GM12878 (cell line): ENCODE results near the gene CACNA1H. TPM values are rescaled to one million over a fixed set of nuclear protein-coding genes. Genes with fewer than 3 reads are reported as not detected.
"Not testable (repeated sequence)": the region's sequence is repeated elsewhere in the genome, so short reads cannot be mapped to it uniquely, and the experiment has no call there.

Experiments used
- ATAC-seq: fragments of 200-7000 bp; cut with Tn5 transposase; 3 replicates; pipeline ENCODE4 v1.9.1; 2020; ENCODE audit warnings: mild to moderate bottlenecking, moderate library complexity
- BruUV-seq: library from RNA; stranded (reverse); fragments of 400-500 nt; replicated peaks from 2 replicates; lab custom pipeline; 2021; lab: Mats Ljungman, UMichigan
- CTCF ChIA-PET: fragments of 300-600 bp; sonication (Branson Sonifier 250); formaldehyde crosslinking; extraction: SDS; loops from one replicate; lab custom pipeline; 2021; ENCODE audit warnings: inconsistent platforms; lab: Yijun Ruan, JAX
- POLR2A ChIA-PET: fragments of 350-600 bp; formaldehyde crosslinking; extraction: SDS; loops from one replicate; lab custom pipeline; 2021; ENCODE audit warnings: inconsistent platforms; lab: Charles Lee
- RAD21 ChIA-PET: fragments of 300-600 bp; sonication (Branson Sonifier 250); formaldehyde crosslinking; loops from one replicate; lab custom pipeline; 2023; ENCODE audit warnings: antibody characterized with exemption; ENCODE audit not compliant: unreplicated experiment; lab: Charles Lee
- SMC1A ChIA-PET: fragments of 300-600 bp; sonication (Branson Sonifier 250); formaldehyde crosslinking; loops from one replicate; lab custom pipeline; 2023; ENCODE audit not compliant: unreplicated experiment, uncharacterized antibody; lab: Charles Lee
- DNase-seq: peaks from one replicate; pipeline ENCODE4 v3.0.0-alpha.2; 2011; ENCODE audit warnings: low read depth, low spot score
- FAIRE-seq: peaks from 3 replicates; lab custom pipeline; 2011; peaks lifted over from hg19 to GRCh38; lab: Jason Lieb, UNC
- H2AFZ ChIP-seq: 2 replicates; pipeline ENCODE4 v1.6.0; 2011; ENCODE audit warnings: low read depth, low read length, control low read depth; ENCODE audit not compliant: control insufficient read depth
- H3K27ac ChIP-seq: 2 replicates; pipeline ENCODE4 v1.5.1; 2011; ENCODE audit warnings: control low read depth; ENCODE audit not compliant: control insufficient read depth, insufficient read depth
- H3K27me3 ChIP-seq, 2 experiments: replicated peaks in 1 of 2; 2 replicates each; pipeline versions ENCODE4 v1.6.0 to v1.6.1; 2011; ENCODE audit warnings: low read length in 1 of 2; ENCODE audit not compliant: control insufficient read depth in 2 of 2, insufficient read depth in 2 of 2
- H3K36me3 ChIP-seq, 2 experiments: 2 replicates each; pipeline ENCODE4 v1.5.1; 2011; ENCODE audit warnings: low read length in 1 of 2; ENCODE audit not compliant: control insufficient read depth in 2 of 2, insufficient read depth in 2 of 2
- H3K4me1 ChIP-seq: 2 replicates; pipeline ENCODE4 v1.6.1; 2011; ENCODE audit warnings: mild to moderate bottlenecking, low read length, moderate library complexity, mixed read lengths; ENCODE audit not compliant: control insufficient read depth, insufficient read depth
- H3K4me2 ChIP-seq: 2 replicates; pipeline ENCODE4 v1.6.0; 2011; ENCODE audit warnings: control low read depth; ENCODE audit not compliant: control insufficient read depth, insufficient read depth
- H3K4me3 ChIP-seq: fragments of 200-600 bp; sonication (generic); 2 replicates; pipeline ENCODE4 v1.5.1; 2016
- H3K79me2 ChIP-seq: 2 replicates; pipeline ENCODE4 v1.6.0; 2011; ENCODE audit warnings: low read length; ENCODE audit not compliant: control insufficient read depth, insufficient read depth
- H3K9ac ChIP-seq: 2 replicates; pipeline ENCODE4 v1.8.0; 2011; ENCODE audit warnings: low read length, control low read depth, mixed read lengths; ENCODE audit not compliant: control insufficient read depth, insufficient read depth
- H3K9me3 ChIP-seq: replicated peaks from 3 replicates; pipeline ENCODE4 v1.5.1; 2011; ENCODE audit warnings: mild to moderate bottlenecking, low read length; ENCODE audit not compliant: control insufficient read depth, insufficient read depth
- H4K20me1 ChIP-seq: 2 replicates; pipeline ENCODE4 v1.6.0; 2011; ENCODE audit not compliant: control insufficient read depth, insufficient read depth
- CREM ChIP-seq: IDR thresholded peaks from 2 replicates; pipeline ENCODE4 v1.6.1; 2014; ENCODE audit warnings: antibody characterized with exemption, low read depth
- NFIC ChIP-seq: IDR thresholded peaks from 2 replicates; pipeline ENCODE4 v1.6.1; 2012; ENCODE audit warnings: low read depth, mild to moderate bottlenecking, inconsistent platforms, low read length, moderate library complexity
- POLR2AphosphoS2 ChIP-seq: IDR thresholded peaks from 2 replicates; pipeline ENCODE4 v1.6.1; 2011; ENCODE audit warnings: low read depth, mild to moderate bottlenecking, low read length, improper control_type of control experiment, moderate library complexity
- POLR2AphosphoS5 ChIP-seq: IDR thresholded peaks from 2 replicates; pipeline ENCODE4 v1.6.1; 2011; ENCODE audit warnings: mild to moderate bottlenecking, low read length, inconsistent platforms
- RAD51 ChIP-seq: fragments of 450-650 bp; IDR thresholded peaks from 2 replicates; pipeline ENCODE4 v1.6.1; 2016; ENCODE audit warnings: moderate library complexity, mild to moderate bottlenecking, inconsistent platforms
- WGBS: methylation state at CpG from one replicate; pipeline ENCODE4 v1.1.6; 2016; ENCODE audit warnings: low lambda C conversion rate; ENCODE audit not compliant: insufficient replicate concordance, insufficient coverage; ENCODE audit errors: missing lambda C conversion rate; 5-methylcytosine and 5-hydroxymethylcytosine counted together
- in situ Hi-C: fragments of 300-500 bp; cut with MboI; formaldehyde crosslinking; loops from 9 replicates; pipeline ENCODE4 v1.14.3; 2018; ENCODE audit warnings: mixed read lengths
- intact Hi-C: fragments of 100-400 bp; cut with micrococcal nuclease; formaldehyde crosslinking; loops from one replicate; pipeline ENCODE4 v1.14.2; 2022; ENCODE audit not compliant: unreplicated experiment
- polyA plus RNA-seq, 11 experiments: library from polyadenylated mRNA; depleted of rRNA in 4 of 11; unstranded in 6 of 11; stranded (reverse) in 5 of 11; fragments of >200 nt; fragmentation: Nextera tagmentation in 4 of 11; fragmentation: Illumina TruSeq in 1 of 11; extraction: Ambion mirVana in 4 of 11; extraction: Trizol in 1 of 11; gene quantifications; 1 replicate in 1 of 11; 2 replicates in 10 of 11; pipeline versions ENCODE4 v1.2.1 to v1.2.3, GENCODE V29; 2011 to 2016; ENCODE audit warnings: inconsistent platforms in 2 of 11, missing spikeins in 2 of 11, low read depth in 1 of 11
- total RNA-seq, 4 experiments: library from RNA; depleted of rRNA in 3 of 4; stranded (reverse); fragments of >200 nt in 3 of 4; fragmentation: Illumina TruSeq in 1 of 4; extraction: Trizol in 1 of 4; gene quantifications; 2 replicates each; pipeline versions ENCODE4 v1.2.1 to v1.2.3, GENCODE V29; 2013 to 2021
- TF ChIP-seq, protein P1 (sequence below): fragments of 450-650 bp; IDR thresholded peaks from 2 replicates; pipeline ENCODE4 v1.6.1; 2016; ENCODE audit warnings: mild to moderate bottlenecking, moderate library complexity, borderline replicate concordance
- TF ChIP-seq, protein P2 (sequence below): IDR thresholded peaks from 2 replicates; pipeline ENCODE4 v1.6.1; 2011; ENCODE audit warnings: low read depth, mild to moderate bottlenecking, low read length, moderate library complexity, borderline replicate concordance; ENCODE audit errors: extremely low read depth
- TF ChIP-seq, protein P3 (sequence below): fragments of 450-650 bp; IDR thresholded peaks from 2 replicates; pipeline ENCODE4 v1.6.1; 2016; ENCODE audit warnings: mild to moderate bottlenecking

CACNA1H gene
- total and polyA plus RNA-seq, 10 of the 15 experiments (the other 5 are each of a cell fraction or from before 2014, with no cell fraction given): 0.03 to 0.54 TPM; not detected in 8

DNA sequence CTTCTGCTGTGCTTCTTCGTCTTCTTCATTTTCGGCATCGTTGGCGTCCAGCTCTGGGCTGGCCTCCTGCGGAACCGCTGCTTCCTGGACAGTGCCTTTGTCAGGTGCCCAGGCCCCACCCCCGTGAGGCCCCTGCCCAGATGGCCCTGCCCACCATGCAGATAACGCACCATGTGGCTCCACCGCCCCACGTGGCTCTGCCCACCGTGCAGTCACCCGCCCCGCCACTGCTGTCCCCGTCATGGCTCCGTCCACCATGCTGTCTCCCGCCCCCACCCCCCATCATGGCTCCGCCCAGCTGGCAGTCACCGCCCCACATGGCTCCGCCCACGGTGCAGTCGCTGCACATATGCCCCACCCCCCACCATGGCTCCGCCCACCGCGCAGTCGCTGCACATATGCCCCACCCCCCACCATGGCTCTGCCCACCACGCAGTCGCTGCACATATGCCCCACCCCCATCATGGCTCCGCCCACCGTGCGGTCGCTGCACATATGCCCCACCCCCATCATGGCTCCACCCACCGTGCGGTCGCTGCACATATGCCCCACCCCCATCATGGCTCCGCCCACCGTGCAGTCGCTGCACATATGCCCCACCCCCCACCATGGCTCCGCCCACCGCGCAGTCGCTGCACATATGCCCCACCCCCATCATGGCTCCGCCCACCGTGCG is 45.9 kb downstream of the CACNA1H start:
- H3K9me3 ChIP-seq, H3K27ac ChIP-seq, FAIRE-seq, in situ Hi-C loops, H3K36me3 ChIP-seq, H3K4me2 ChIP-seq, H3K79me2 ChIP-seq, RAD21 ChIA-PET, CTCF ChIA-PET, H2AFZ ChIP-seq, ATAC-seq, intact Hi-C loops, BruUV-seq, DNase-seq, H3K27me3 ChIP-seq, H4K20me1 ChIP-seq, H3K9ac ChIP-seq, H3K4me1 ChIP-seq, SMC1A ChIA-PET, POLR2A ChIA-PET, H3K4me3 ChIP-seq: not testable (repeated sequence)
- 86% methylated on average over 26 of the region's 44 CpGs for WGBS

DNA sequence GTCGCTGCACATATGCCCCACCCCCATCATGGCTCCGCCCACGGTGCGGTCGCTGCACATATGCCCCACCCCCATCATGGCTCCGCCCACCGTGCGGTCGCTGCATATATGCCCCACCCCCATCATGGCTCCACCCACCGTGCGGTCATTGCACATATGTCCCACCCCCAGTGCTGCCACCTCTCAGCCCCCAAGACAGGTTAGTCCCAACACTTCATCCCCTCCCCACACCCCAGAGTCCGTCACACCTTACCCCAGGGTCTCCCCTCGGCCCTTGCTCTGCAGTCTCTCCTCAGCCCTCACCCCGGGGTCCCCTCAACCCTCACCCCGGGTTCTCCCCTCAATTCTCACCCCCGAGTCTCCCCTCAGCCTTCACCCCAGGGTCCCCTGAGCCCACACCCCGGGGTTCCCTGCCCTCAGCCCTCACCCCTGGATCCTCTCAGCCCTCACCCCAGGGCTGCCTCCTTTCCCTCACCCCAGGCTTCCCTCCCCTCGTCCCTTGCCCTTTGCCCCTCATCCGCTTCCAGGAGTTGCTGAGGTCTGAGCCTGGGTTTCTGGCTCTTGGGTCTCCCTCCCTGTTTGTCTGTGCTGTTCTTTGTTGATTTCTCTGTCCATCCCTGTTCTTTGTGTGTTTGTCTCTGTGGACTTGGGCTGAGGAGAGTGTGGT is 46.6 kb downstream of the CACNA1H start:
- no TSS peak for BruUV-seq
- WGBS: 79% methylated on average over 10 of the region's 19 CpGs
- no peak for ATAC-seq
- POLR2A ChIA-PET: no interaction called here
- Histone ChIP-seq H3K9ac (no peak overlapping the region), H3K4me1 (no peaks in the 10 kb centered on the region), H3K27ac (no peak overlapping the region), H3K4me3 (no peak overlapping the region), H3K79me2 (no peaks in the 10 kb centered on the region), H3K9me3 (no peaks in the 10 kb centered on the region; the same call in 2 of the 3 replicates), H3K4me2 (no peak overlapping the region), H3K27me3 (no peaks in the 10 kb centered on the region), H4K20me1 (no peaks in the 10 kb centered on the region), H3K36me3 (no peaks in the 10 kb centered on the region), H2AFZ (no peak overlapping the region)
- SMC1A ChIA-PET: no interaction called here
- DNase-seq: no peak
- in situ Hi-C loops (no loop called here), intact Hi-C loops (no loop called here)
- CTCF ChIA-PET: no interaction called here
- FAIRE-seq: no peak
- RAD21 ChIA-PET: no interaction called here
- TF ChIP-seq RAD51 (no peak), POLR2AphosphoS5 (no peak), NFIC (no peak), POLR2AphosphoS2 (no peak), CREM (no peak)
- TF ChIP-seq, protein P1, sequence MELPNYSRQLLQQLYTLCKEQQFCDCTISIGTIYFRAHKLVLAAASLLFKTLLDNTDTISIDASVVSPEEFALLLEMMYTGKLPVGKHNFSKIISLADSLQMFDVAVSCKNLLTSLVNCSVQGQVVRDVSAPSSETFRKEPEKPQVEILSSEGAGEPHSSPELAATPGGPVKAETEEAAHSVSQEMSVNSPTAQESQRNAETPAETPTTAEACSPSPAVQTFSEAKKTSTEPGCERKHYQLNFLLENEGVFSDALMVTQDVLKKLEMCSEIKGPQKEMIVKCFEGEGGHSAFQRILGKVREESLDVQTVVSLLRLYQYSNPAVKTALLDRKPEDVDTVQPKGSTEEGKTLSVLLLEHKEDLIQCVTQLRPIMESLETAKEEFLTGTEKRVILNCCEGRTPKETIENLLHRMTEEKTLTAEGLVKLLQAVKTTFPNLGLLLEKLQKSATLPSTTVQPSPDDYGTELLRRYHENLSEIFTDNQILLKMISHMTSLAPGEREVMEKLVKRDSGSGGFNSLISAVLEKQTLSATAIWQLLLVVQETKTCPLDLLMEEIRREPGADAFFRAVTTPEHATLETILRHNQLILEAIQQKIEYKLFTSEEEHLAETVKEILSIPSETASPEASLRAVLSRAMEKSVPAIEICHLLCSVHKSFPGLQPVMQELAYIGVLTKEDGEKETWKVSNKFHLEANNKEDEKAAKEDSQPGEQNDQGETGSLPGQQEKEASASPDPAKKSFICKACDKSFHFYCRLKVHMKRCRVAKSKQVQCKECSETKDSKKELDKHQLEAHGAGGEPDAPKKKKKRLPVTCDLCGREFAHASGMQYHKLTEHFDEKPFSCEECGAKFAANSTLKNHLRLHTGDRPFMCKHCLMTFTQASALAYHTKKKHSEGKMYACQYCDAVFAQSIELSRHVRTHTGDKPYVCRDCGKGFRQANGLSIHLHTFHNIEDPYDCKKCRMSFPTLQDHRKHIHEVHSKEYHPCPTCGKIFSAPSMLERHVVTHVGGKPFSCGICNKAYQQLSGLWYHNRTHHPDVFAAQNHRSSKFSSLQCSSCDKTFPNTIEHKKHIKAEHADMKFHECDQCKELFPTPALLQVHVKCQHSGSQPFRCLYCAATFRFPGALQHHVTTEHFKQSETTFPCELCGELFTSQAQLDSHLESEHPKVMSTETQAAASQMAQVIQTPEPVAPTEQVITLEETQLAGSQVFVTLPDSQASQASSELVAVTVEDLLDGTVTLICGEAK: no peak
- TF ChIP-seq, protein P2, sequence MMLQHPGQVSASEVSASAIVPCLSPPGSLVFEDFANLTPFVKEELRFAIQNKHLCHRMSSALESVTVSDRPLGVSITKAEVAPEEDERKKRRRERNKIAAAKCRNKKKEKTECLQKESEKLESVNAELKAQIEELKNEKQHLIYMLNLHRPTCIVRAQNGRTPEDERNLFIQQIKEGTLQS: no peak
- TF ChIP-seq, protein P3, sequence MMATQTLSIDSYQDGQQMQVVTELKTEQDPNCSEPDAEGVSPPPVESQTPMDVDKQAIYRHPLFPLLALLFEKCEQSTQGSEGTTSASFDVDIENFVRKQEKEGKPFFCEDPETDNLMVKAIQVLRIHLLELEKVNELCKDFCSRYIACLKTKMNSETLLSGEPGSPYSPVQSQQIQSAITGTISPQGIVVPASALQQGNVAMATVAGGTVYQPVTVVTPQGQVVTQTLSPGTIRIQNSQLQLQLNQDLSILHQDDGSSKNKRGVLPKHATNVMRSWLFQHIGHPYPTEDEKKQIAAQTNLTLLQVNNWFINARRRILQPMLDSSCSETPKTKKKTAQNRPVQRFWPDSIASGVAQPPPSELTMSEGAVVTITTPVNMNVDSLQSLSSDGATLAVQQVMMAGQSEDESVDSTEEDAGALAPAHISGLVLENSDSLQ: no peak
